Neuron (in vitro differentiated cells): ENCODE results near the gene FEM1B.

ENCODE experiments used
- H2AFZ ChIP-seq: one replicate; pipeline ENCODE4 v1.6.1; 2013; ENCODE audit warnings: low read depth, mild to moderate bottlenecking, inconsistent platforms, low read length, moderate library complexity
- H3K27me3 ChIP-seq: one replicate; pipeline ENCODE4 v1.6.1; 2013; ENCODE audit warnings: low read length; ENCODE audit not compliant: insufficient read depth
- H3K36me3 ChIP-seq: one replicate; pipeline ENCODE4 v1.6.1; 2013; ENCODE audit warnings: low read length; ENCODE audit not compliant: insufficient read depth
- H3K4me1 ChIP-seq: one replicate; pipeline ENCODE4 v1.6.1; 2013; ENCODE audit warnings: low read length; ENCODE audit not compliant: insufficient read depth
- H3K4me3 ChIP-seq: 2 replicates; pipeline ENCODE4 v1.5.1; 2013; ENCODE audit warnings: mild to moderate bottlenecking, low read length, moderate library complexity
- H3K9me3 ChIP-seq: one replicate; pipeline ENCODE4 v1.6.1; 2013; ENCODE audit warnings: low read length

Gene FEM1B

GRCh38 chr15:68265081-68265480 lies 12.5 kb upstream of the FEM1B start:
- Histone ChIP-seq H3K9me3 (no peaks in the 10 kb centered on the region), H3K27me3 (no peaks in the 10 kb centered on the region)

GRCh38 chr15:68265674-68266073 lies 11.9 kb upstream of the FEM1B start:
- Histone ChIP-seq H3K9me3 (no peaks in the 10 kb centered on the region), H3K36me3 (no peaks in the 10 kb centered on the region), H3K27me3 (no peaks in the 10 kb centered on the region), H3K4me1 (no peaks in the 10 kb centered on the region), H3K4me3 (no peak overlapping the region), H2AFZ (no peak overlapping the region)

More at GRCh38 chr15:68265081-68265480, 12.5 kb upstream of the FEM1B start:
- Histone ChIP-seq H3K4me1 (no peaks in the 10 kb centered on the region), H3K36me3 (no peaks in the 10 kb centered on the region), H2AFZ (no peak overlapping the region), H3K4me3 (no peak overlapping the region)

- Histone ChIP-seq H3K9me3 (no peaks in the 10 kb centered on the region), H2AFZ (no peak overlapping the region), H3K4me3 (no peak overlapping the region), H3K4me1 (no peaks in the 10 kb centered on the region), H3K27me3 (no peaks in the 10 kb centered on the region), H3K36me3 (no peaks in the 10 kb centered on the region)
Measured at GRCh38 chr15:68268405-68268804, 9.1 kb upstream of the FEM1B start.

GRCh38 chr15:68271854-68272471 lies 5.6 kb upstream of the FEM1B start:
- no peaks in the 10 kb centered on the region for H3K9me3 ChIP-seq
- H3K4me3 ChIP-seq = no peak overlapping the region
- no peaks in the 10 kb centered on the region for H3K36me3 ChIP-seq
- H2AFZ ChIP-seq = no peak overlapping the region
- H3K4me1 ChIP-seq = peaks cover 10% of the 10 kb centered on the region
- no peaks in the 10 kb centered on the region for H3K27me3 ChIP-seq

- Histone ChIP-seq H3K4me1 (peaks cover 10% of the 10 kb centered on the region), H3K4me3 (no peak overlapping the region), H3K36me3 (no peaks in the 10 kb centered on the region), H3K27me3 (no peaks in the 10 kb centered on the region), H2AFZ (no peak overlapping the region), H3K9me3 (no peaks in the 10 kb centered on the region)
Measured at GRCh38 chr15:68272721-68273271, 4.7 kb upstream of the FEM1B start.

- no peaks in the 10 kb centered on the region for H3K36me3 ChIP-seq
- no peak overlapping the region for H3K4me3 ChIP-seq
- H3K9me3 ChIP-seq = no peaks in the 10 kb centered on the region
- peaks cover 11% of the 10 kb centered on the region for H3K4me1 ChIP-seq
- no peak overlapping the region for H2AFZ ChIP-seq
- no peaks in the 10 kb centered on the region for H3K27me3 ChIP-seq
Measured at GRCh38 chr15:68274201-68274848, 3.2 kb upstream of the FEM1B start.

- Histone ChIP-seq H3K9me3 (no peaks in the 10 kb centered on the region), H3K36me3 (no peaks in the 10 kb centered on the region), H2AFZ (no peak overlapping the region), H3K27me3 (no peaks in the 10 kb centered on the region), H3K4me1 (peaks cover 21% of the 10 kb centered on the region), H3K4me3 (no peak overlapping the region)
Measured at GRCh38 chr15:68275165-68275746, 2.3 kb upstream of the FEM1B start.

GRCh38 chr15:68276668-68277067 lies 877 bp upstream of the FEM1B start:
- H3K9me3 ChIP-seq = no peaks in the 10 kb centered on the region
- no peaks in the 10 kb centered on the region for H3K27me3 ChIP-seq
- no peaks in the 10 kb centered on the region for H3K36me3 ChIP-seq
- peak overlapping the region; percentile 76 for H2AFZ ChIP-seq
- peaks cover 33% of the 10 kb centered on the region for H3K4me1 ChIP-seq
- peak overlapping the region; percentile 93 for H3K4me3 ChIP-seq

GRCh38 chr15:68277131-68277602 lies 378 bp upstream of the FEM1B start:
- no peaks in the 10 kb centered on the region for H3K9me3 ChIP-seq
- H2AFZ ChIP-seq = peak overlapping the region; percentile 76
- no peaks in the 10 kb centered on the region for H3K27me3 ChIP-seq
- H3K4me1 ChIP-seq = peaks cover 38% of the 10 kb centered on the region
- H3K4me3 ChIP-seq = peak overlapping the region; percentile 93
- H3K36me3 ChIP-seq = no peaks in the 10 kb centered on the region

GRCh38 chr15:68278345-68278594 lies 725 bp downstream of the FEM1B start:
- Histone ChIP-seq H3K4me3 (peak overlapping the region; percentile 93), H2AFZ (peak overlapping the region; percentile 76), H3K36me3 (no peaks in the 10 kb centered on the region), H3K4me1 (peaks cover 47% of the 10 kb centered on the region), H3K27me3 (no peaks in the 10 kb centered on the region), H3K9me3 (no peaks in the 10 kb centered on the region)

- peaks cover 47% of the 10 kb centered on the region for H3K4me1 ChIP-seq
Measured at GRCh38 chr15:68278595-68279405, 1.3 kb downstream of the FEM1B start.

GRCh38 chr15:68279779-68280753 lies 2.5 kb downstream of the FEM1B start:
- Histone ChIP-seq H3K36me3 (peaks cover 7% of the 10 kb centered on the region), H2AFZ (no peak overlapping the region), H3K27me3 (no peaks in the 10 kb centered on the region), H3K9me3 (peaks cover 6% of the 10 kb centered on the region), H3K4me1 (peaks cover 47% of the 10 kb centered on the region), H3K4me3 (peak overlapping the region; percentile 93)

More at GRCh38 chr15:68278595-68279405, 1.3 kb downstream of the FEM1B start:
- H3K4me3 ChIP-seq = peak overlapping the region; percentile 93
- no peaks in the 10 kb centered on the region for H3K9me3 ChIP-seq
- no peaks in the 10 kb centered on the region for H3K27me3 ChIP-seq
- peak overlapping the region; percentile 76 for H2AFZ ChIP-seq
- H3K36me3 ChIP-seq = no peaks in the 10 kb centered on the region
